GM12878 (cell line): ENCODE data around the gene CCNL1. TPM values are rescaled to one million over a fixed set of nuclear protein-coding genes. Genes with fewer than 3 reads are reported as not detected.

Experiments
- ATAC-seq: fragments of 200-7000 bp; cut with Tn5 transposase; 3 replicates; pipeline ENCODE4 v1.9.1; 2020; ENCODE audit warnings: mild to moderate bottlenecking, moderate library complexity
- BruUV-seq: library from RNA; stranded (reverse); fragments of 400-500 nt; replicated peaks from 2 replicates; lab custom pipeline; 2021; lab: Mats Ljungman, UMichigan
- CTCF ChIA-PET: fragments of 300-600 bp; sonication (Branson Sonifier 250); formaldehyde crosslinking; extraction: SDS; loops from one replicate; lab custom pipeline; 2021; ENCODE audit warnings: inconsistent platforms; lab: Yijun Ruan, JAX
- POLR2A ChIA-PET: fragments of 350-600 bp; formaldehyde crosslinking; extraction: SDS; loops from one replicate; lab custom pipeline; 2021; ENCODE audit warnings: inconsistent platforms; lab: Charles Lee
- RAD21 ChIA-PET: fragments of 300-600 bp; sonication (Branson Sonifier 250); formaldehyde crosslinking; loops from one replicate; lab custom pipeline; 2023; ENCODE audit warnings: antibody characterized with exemption; ENCODE audit not compliant: unreplicated experiment; lab: Charles Lee
- SMC1A ChIA-PET: fragments of 300-600 bp; sonication (Branson Sonifier 250); formaldehyde crosslinking; loops from one replicate; lab custom pipeline; 2023; ENCODE audit not compliant: unreplicated experiment, uncharacterized antibody; lab: Charles Lee
- DNase-seq: peaks from one replicate; pipeline ENCODE4 v3.0.0-alpha.2; 2011; ENCODE audit warnings: low read depth, low spot score
- FAIRE-seq: peaks from 3 replicates; lab custom pipeline; 2011; peaks lifted over from hg19 to GRCh38; lab: Jason Lieb, UNC
- H2AFZ ChIP-seq: 2 replicates; pipeline ENCODE4 v1.6.0; 2011; ENCODE audit warnings: low read depth, low read length, control low read depth; ENCODE audit not compliant: control insufficient read depth
- H3K27ac ChIP-seq: 2 replicates; pipeline ENCODE4 v1.5.1; 2011; ENCODE audit warnings: control low read depth; ENCODE audit not compliant: control insufficient read depth, insufficient read depth
- H3K27me3 ChIP-seq, 2 experiments: replicated peaks in 1 of 2; 2 replicates each; pipeline versions ENCODE4 v1.6.0 to v1.6.1; 2011; ENCODE audit warnings: low read length in 1 of 2; ENCODE audit not compliant: control insufficient read depth in 2 of 2, insufficient read depth in 2 of 2
- H3K36me3 ChIP-seq, 2 experiments: 2 replicates each; pipeline ENCODE4 v1.5.1; 2011; ENCODE audit warnings: low read length in 1 of 2; ENCODE audit not compliant: control insufficient read depth in 2 of 2, insufficient read depth in 2 of 2
- H3K4me1 ChIP-seq: 2 replicates; pipeline ENCODE4 v1.6.1; 2011; ENCODE audit warnings: mild to moderate bottlenecking, low read length, moderate library complexity, mixed read lengths; ENCODE audit not compliant: control insufficient read depth, insufficient read depth
- H3K4me2 ChIP-seq: 2 replicates; pipeline ENCODE4 v1.6.0; 2011; ENCODE audit warnings: control low read depth; ENCODE audit not compliant: control insufficient read depth, insufficient read depth
- H3K4me3 ChIP-seq: fragments of 200-600 bp; sonication (generic); 2 replicates; pipeline ENCODE4 v1.5.1; 2016
- H3K79me2 ChIP-seq: 2 replicates; pipeline ENCODE4 v1.6.0; 2011; ENCODE audit warnings: low read length; ENCODE audit not compliant: control insufficient read depth, insufficient read depth
- H3K9ac ChIP-seq: 2 replicates; pipeline ENCODE4 v1.8.0; 2011; ENCODE audit warnings: low read length, control low read depth, mixed read lengths; ENCODE audit not compliant: control insufficient read depth, insufficient read depth
- H3K9me3 ChIP-seq: replicated peaks from 3 replicates; pipeline ENCODE4 v1.5.1; 2011; ENCODE audit warnings: mild to moderate bottlenecking, low read length; ENCODE audit not compliant: control insufficient read depth, insufficient read depth
- H4K20me1 ChIP-seq: 2 replicates; pipeline ENCODE4 v1.6.0; 2011; ENCODE audit not compliant: control insufficient read depth, insufficient read depth
- CHD4 ChIP-seq: fragments of 200-600 bp; sonication (generic); IDR thresholded peaks from 2 replicates; pipeline ENCODE4 v1.6.1; 2016; ENCODE audit warnings: mild to moderate bottlenecking
- MXI1 ChIP-seq: fragments of 150-350 bp; IDR thresholded peaks from 2 replicates; pipeline ENCODE4 v1.6.1; 2011; ENCODE audit warnings: low read depth, mild to moderate bottlenecking, inconsistent platforms, low read length, improper control_type of control experiment
- POU2F2 ChIP-seq: IDR thresholded peaks from 3 replicates; pipeline ENCODE4 v1.6.1; 2011; ENCODE audit warnings: low read depth, mild to moderate bottlenecking, low read length, borderline replicate concordance
- TBL1XR1 ChIP-seq: IDR thresholded peaks from 2 replicates; pipeline ENCODE4 v1.6.1; 2012; ENCODE audit warnings: low read depth, low read length, improper control_type of control experiment
- TCF12 ChIP-seq: IDR thresholded peaks from 2 replicates; pipeline ENCODE4 v1.6.1; 2011; ENCODE audit warnings: low read depth, mild to moderate bottlenecking, low read length
- ZBED1 ChIP-seq: IDR thresholded peaks from 2 replicates; pipeline ENCODE4 v1.6.1; 2016; ENCODE audit warnings: borderline replicate concordance
- WGBS: methylation state at CpG from one replicate; pipeline ENCODE4 v1.1.6; 2016; ENCODE audit warnings: low lambda C conversion rate; ENCODE audit not compliant: insufficient replicate concordance, insufficient coverage; ENCODE audit errors: missing lambda C conversion rate; 5-methylcytosine and 5-hydroxymethylcytosine counted together
- in situ Hi-C: fragments of 300-500 bp; cut with MboI; formaldehyde crosslinking; loops from 9 replicates; pipeline ENCODE4 v1.14.3; 2018; ENCODE audit warnings: mixed read lengths
- intact Hi-C: fragments of 100-400 bp; cut with micrococcal nuclease; formaldehyde crosslinking; loops from one replicate; pipeline ENCODE4 v1.14.2; 2022; ENCODE audit not compliant: unreplicated experiment
- polyA plus RNA-seq, 11 experiments: library from polyadenylated mRNA; depleted of rRNA in 4 of 11; unstranded in 6 of 11; stranded (reverse) in 5 of 11; fragments of >200 nt; fragmentation: Nextera tagmentation in 4 of 11; fragmentation: Illumina TruSeq in 1 of 11; extraction: Ambion mirVana in 4 of 11; extraction: Trizol in 1 of 11; gene quantifications; 1 replicate in 1 of 11; 2 replicates in 10 of 11; pipeline versions ENCODE4 v1.2.1 to v1.2.3, GENCODE V29; 2011 to 2016; ENCODE audit warnings: inconsistent platforms in 2 of 11, missing spikeins in 2 of 11, low read depth in 1 of 11
- total RNA-seq, 4 experiments: library from RNA; depleted of rRNA in 3 of 4; stranded (reverse); fragments of >200 nt in 3 of 4; fragmentation: Illumina TruSeq in 1 of 4; extraction: Trizol in 1 of 4; gene quantifications; 2 replicates each; pipeline versions ENCODE4 v1.2.1 to v1.2.3, GENCODE V29; 2013 to 2021
- TF ChIP-seq, protein P1 (sequence below): fragments of 450-650 bp; IDR thresholded peaks from 2 replicates; pipeline ENCODE4 v1.6.1; 2017; ENCODE audit warnings: antibody characterized with exemption, mild to moderate bottlenecking, moderate library complexity
- TF ChIP-seq, protein P2 (sequence below): fragments of 150-350 bp; IDR thresholded peaks from 2 replicates; pipeline ENCODE4 v1.6.1; 2014; ENCODE audit warnings: mild to moderate bottlenecking, low read depth, low read length
- TF ChIP-seq, protein P3 (sequence below): fragments of 450-650 bp; IDR thresholded peaks from 2 replicates; pipeline ENCODE4 v1.6.1; 2016; ENCODE audit warnings: mild to moderate bottlenecking
- TF ChIP-seq, protein P4 (sequence below): fragments of 450-650 bp; IDR thresholded peaks from 2 replicates; pipeline ENCODE4 v1.6.1; 2017; ENCODE audit warnings: mild to moderate bottlenecking
- TF ChIP-seq, protein P5 (sequence below): IDR thresholded peaks from 2 replicates; pipeline ENCODE4 v1.6.1; 2011; ENCODE audit warnings: low read depth, mild to moderate bottlenecking, low read length, moderate library complexity, borderline replicate concordance; ENCODE audit errors: extremely low read depth

The CCNL1 gene
- total and polyA plus RNA-seq, 10 of the 15 experiments (the other 5 are each of a cell fraction or from before 2014, with no cell fraction given), result 22.2 to 174 (median 115) TPM

DNA sequence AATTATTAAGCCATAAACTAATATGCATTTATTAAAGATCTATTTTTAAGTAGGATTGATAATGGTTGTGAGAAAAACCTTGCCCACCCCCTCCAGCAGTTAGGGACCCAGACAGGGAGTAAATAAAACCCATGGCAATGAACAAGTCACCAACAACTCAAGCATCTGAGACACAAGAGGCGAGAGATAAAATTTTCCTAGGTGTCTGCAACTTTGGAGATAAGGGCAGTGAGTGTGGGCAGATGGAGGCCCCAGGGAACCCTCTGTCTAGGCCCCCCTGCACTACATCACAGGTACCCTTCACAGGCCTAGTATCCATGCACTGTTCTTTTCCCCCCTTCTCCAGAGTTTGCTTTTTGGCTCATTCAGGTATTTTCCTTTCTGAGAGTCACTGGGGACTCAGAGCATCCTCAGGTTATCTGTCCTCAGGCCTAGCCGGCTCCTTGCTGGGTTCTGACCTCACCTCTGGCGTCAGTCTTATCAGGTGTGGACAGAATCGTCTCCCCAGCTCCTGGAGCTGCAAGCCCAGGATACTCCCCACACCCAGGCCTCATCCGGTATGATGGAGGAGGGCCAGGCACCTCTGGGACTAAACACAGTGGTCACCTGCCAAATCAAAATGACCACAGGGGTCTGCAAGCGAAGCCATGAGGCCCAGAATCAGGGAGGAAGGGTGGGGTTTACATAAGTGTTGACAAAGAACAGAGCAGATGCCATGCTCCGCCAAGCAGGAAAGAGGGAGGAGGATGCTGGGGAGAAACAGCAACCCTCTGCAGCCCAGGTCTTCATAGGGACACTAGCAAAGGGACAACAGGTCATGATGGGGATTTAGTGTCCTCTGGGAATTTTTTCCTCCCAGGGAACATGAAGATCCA lies 50.4 kb downstream of the CCNL1 start (continued):
- TF ChIP-seq, protein P1, sequence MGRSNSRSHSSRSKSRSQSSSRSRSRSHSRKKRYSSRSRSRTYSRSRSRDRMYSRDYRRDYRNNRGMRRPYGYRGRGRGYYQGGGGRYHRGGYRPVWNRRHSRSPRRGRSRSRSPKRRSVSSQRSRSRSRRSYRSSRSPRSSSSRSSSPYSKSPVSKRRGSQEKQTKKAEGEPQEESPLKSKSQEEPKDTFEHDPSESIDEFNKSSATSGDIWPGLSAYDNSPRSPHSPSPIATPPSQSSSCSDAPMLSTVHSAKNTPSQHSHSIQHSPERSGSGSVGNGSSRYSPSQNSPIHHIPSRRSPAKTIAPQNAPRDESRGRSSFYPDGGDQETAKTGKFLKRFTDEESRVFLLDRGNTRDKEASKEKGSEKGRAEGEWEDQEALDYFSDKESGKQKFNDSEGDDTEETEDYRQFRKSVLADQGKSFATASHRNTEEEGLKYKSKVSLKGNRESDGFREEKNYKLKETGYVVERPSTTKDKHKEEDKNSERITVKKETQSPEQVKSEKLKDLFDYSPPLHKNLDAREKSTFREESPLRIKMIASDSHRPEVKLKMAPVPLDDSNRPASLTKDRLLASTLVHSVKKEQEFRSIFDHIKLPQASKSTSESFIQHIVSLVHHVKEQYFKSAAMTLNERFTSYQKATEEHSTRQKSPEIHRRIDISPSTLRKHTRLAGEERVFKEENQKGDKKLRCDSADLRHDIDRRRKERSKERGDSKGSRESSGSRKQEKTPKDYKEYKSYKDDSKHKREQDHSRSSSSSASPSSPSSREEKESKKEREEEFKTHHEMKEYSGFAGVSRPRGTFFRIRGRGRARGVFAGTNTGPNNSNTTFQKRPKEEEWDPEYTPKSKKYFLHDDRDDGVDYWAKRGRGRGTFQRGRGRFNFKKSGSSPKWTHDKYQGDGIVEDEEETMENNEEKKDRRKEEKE, result no peak

DNA sequence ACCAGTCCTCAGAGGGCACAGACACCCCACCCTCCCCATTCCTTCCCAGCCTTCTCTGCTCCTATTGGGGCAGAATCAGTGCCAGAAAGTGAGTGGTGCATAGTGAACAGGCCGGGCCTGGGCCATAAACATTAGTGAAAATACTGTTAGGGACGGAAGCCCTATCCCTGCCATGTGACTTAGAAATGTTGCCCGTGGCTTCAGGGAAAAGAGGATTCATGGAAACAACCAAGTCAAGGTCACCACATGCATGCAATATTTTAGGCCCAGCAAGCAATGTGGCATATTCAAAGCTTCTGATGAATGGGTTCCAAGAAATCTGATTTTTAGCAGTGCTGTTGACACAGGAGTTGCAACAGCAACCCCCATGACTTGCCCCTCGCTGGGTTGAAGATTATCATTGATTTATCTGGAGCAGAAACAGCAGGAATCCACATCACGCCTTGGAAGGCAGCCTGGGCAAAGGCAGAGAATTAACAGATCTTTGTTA lies 52.3 kb downstream of the CCNL1 start:
- H3K9me3 ChIP-seq, result no peaks in the 10 kb centered on the region
- CTCF ChIA-PET, result interaction anchor here (12.0 to 50.9 kb wide), 2 partner anchors 19 to 21 kb away, joined by 144 to 939 read pairs; no protein-coding TSS in a partner anchor
- no peak overlapping the region for H3K4me2 ChIP-seq
- DNase-seq (no peak), FAIRE-seq (no peak), ATAC-seq (no peak)
- SMC1A ChIA-PET, result interaction anchor here (7.5 to 15.3 kb wide), 2 partner anchors 18 kb away, joined by 85 to 234 read pairs; no protein-coding TSS in a partner anchor
- intact Hi-C loops (no loop called here), in situ Hi-C loops (no loop called here)
- H3K36me3 ChIP-seq, result no peaks in the 10 kb centered on the region
- POLR2A ChIA-PET, result interaction anchor here (1.6 kb wide), 1 partner anchor 19 kb away, joined by 4 read pairs; no protein-coding TSS in a partner anchor
- no peaks in the 10 kb centered on the region; a peak in 1 of 4 replicates for H3K27me3 ChIP-seq
- no peaks in the 10 kb centered on the region for H3K79me2 ChIP-seq
- H3K27ac ChIP-seq, result no peak overlapping the region
- RAD21 ChIA-PET, result interaction anchor here (2.7 to 8.8 kb wide), 2 partner anchors 17 to 30 kb away, joined by 9 to 119 read pairs; no protein-coding TSS in a partner anchor
- H3K9ac ChIP-seq, result no peak overlapping the region
- 80% methylated on average over 5 of the region's 5 CpGs for WGBS
- H3K4me1 ChIP-seq, result peaks cover 30% of the 10 kb centered on the region
- TF ChIP-seq, protein P2, sequence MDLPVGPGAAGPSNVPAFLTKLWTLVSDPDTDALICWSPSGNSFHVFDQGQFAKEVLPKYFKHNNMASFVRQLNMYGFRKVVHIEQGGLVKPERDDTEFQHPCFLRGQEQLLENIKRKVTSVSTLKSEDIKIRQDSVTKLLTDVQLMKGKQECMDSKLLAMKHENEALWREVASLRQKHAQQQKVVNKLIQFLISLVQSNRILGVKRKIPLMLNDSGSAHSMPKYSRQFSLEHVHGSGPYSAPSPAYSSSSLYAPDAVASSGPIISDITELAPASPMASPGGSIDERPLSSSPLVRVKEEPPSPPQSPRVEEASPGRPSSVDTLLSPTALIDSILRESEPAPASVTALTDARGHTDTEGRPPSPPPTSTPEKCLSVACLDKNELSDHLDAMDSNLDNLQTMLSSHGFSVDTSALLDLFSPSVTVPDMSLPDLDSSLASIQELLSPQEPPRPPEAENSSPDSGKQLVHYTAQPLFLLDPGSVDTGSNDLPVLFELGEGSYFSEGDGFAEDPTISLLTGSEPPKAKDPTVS, result no peak
- TF ChIP-seq POU2F2, result no peak
- no peak for TF ChIP-seq MXI1
- no peak for TF ChIP-seq TCF12
- TF ChIP-seq, protein P3, sequence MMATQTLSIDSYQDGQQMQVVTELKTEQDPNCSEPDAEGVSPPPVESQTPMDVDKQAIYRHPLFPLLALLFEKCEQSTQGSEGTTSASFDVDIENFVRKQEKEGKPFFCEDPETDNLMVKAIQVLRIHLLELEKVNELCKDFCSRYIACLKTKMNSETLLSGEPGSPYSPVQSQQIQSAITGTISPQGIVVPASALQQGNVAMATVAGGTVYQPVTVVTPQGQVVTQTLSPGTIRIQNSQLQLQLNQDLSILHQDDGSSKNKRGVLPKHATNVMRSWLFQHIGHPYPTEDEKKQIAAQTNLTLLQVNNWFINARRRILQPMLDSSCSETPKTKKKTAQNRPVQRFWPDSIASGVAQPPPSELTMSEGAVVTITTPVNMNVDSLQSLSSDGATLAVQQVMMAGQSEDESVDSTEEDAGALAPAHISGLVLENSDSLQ, result no peak
- TF ChIP-seq TBL1XR1, result no peak
- TF ChIP-seq, protein P4, sequence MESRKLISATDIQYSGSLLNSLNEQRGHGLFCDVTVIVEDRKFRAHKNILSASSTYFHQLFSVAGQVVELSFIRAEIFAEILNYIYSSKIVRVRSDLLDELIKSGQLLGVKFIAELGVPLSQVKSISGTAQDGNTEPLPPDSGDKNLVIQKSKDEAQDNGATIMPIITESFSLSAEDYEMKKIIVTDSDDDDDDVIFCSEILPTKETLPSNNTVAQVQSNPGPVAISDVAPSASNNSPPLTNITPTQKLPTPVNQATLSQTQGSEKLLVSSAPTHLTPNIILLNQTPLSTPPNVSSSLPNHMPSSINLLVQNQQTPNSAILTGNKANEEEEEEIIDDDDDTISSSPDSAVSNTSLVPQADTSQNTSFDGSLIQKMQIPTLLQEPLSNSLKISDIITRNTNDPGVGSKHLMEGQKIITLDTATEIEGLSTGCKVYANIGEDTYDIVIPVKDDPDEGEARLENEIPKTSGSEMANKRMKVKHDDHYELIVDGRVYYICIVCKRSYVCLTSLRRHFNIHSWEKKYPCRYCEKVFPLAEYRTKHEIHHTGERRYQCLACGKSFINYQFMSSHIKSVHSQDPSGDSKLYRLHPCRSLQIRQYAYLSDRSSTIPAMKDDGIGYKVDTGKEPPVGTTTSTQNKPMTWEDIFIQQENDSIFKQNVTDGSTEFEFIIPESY, result no peak
- TF ChIP-seq CHD4, result no peak
- TF ChIP-seq ZBED1, result no peak
- TF ChIP-seq, protein P5, sequence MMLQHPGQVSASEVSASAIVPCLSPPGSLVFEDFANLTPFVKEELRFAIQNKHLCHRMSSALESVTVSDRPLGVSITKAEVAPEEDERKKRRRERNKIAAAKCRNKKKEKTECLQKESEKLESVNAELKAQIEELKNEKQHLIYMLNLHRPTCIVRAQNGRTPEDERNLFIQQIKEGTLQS, result no peak
- BruUV-seq, result no TSS peak
- H3K4me3 ChIP-seq, result no peak overlapping the region
- H4K20me1 ChIP-seq, result no peaks in the 10 kb centered on the region
- no peak overlapping the region for H2AFZ ChIP-seq
